Lower leg skin (tissue), 3 donors: Measurements from ENCODE around the gene OTUD3.

Source experiments
- POLR2A ChIP-seq, 2 donors: fragments of 450-650 bp; IDR thresholded peaks; one replicate each; pipeline ENCODE4 v1.6.1; 2016 to 2017; ENCODE audit warnings: antibody characterized with exemption in 2 of 2, mild to moderate bottlenecking in 1 of 2, moderate library complexity in 1 of 2
- TF ChIP-seq, protein P1 (sequence below), 3 donors: fragments of 450-650 bp; IDR thresholded peaks; one replicate each; pipeline ENCODE4 v1.5.1; 2016; ENCODE audit warnings: antibody characterized with exemption in 3 of 3, mild to moderate bottlenecking in 3 of 3, moderate library complexity in 2 of 3

DNA sequence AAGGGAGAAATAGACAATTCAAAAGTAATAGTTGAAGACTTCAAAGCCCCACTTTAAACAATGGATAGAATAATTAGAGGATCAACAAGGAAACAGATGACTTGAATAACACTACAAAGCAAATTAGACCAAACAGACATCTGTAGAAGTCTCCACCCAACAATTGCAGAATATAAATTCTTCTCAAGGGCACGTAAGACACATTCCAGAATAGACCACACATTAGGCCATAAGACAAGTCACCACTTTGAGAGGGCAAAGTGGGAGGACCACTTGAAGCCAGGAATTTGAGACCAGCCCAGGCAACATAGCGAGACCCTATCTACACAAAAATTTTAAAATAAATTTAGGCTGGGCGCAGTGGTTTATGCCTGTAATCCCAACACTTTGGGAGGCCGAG is 46.6 kb upstream of the OTUD3 start:
- TF ChIP-seq, protein P1, sequence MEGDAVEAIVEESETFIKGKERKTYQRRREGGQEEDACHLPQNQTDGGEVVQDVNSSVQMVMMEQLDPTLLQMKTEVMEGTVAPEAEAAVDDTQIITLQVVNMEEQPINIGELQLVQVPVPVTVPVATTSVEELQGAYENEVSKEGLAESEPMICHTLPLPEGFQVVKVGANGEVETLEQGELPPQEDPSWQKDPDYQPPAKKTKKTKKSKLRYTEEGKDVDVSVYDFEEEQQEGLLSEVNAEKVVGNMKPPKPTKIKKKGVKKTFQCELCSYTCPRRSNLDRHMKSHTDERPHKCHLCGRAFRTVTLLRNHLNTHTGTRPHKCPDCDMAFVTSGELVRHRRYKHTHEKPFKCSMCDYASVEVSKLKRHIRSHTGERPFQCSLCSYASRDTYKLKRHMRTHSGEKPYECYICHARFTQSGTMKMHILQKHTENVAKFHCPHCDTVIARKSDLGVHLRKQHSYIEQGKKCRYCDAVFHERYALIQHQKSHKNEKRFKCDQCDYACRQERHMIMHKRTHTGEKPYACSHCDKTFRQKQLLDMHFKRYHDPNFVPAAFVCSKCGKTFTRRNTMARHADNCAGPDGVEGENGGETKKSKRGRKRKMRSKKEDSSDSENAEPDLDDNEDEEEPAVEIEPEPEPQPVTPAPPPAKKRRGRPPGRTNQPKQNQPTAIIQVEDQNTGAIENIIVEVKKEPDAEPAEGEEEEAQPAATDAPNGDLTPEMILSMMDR (IDR thresholded peaks at IDR 0.05) = no peak
- TF ChIP-seq POLR2A (IDR thresholded peaks at IDR 0.05) = no peak
